SK-N-SH (cell line): ENCODE results near the gene AGBL1.
A peak's percentile ranks its signal among the peaks of the same experiment; 100 is the strongest.

Experiments
- CTCF ChIP-seq: fragments of 200-600 bp; sonication (generic); IDR thresholded peaks from 2 replicates; pipeline ENCODE4 v1.6.1; 2017; ENCODE audit warnings: antibody characterized with exemption, mild to moderate bottlenecking, moderate library complexity
- EP300 ChIP-seq, 2 experiments: IDR thresholded peaks; 2 replicates each; pipeline versions ENCODE4 v1.4.0 to v1.6.1; 2012; ENCODE audit warnings: borderline replicate concordance in 1 of 2, low read depth in 1 of 2, low read length in 1 of 2
- IRF3 ChIP-seq: fragments of 150-350 bp; IDR thresholded peaks from 2 replicates; pipeline ENCODE4 v1.6.1; 2016; ENCODE audit warnings: mild to moderate bottlenecking, low read depth, low read length
- JUND ChIP-seq: IDR thresholded peaks from 2 replicates; pipeline ENCODE4 v1.4.0; 2012
- MAX ChIP-seq: IDR thresholded peaks from 2 replicates; pipeline ENCODE4 v1.4.0; 2012; ENCODE audit warnings: low read depth
- MXI1 ChIP-seq: IDR thresholded peaks from 2 replicates; pipeline ENCODE4 v1.6.1; 2012; ENCODE audit warnings: mild to moderate bottlenecking, low read depth, low read length, improper control_type of control experiment
- NRF1 ChIP-seq: IDR thresholded peaks from 2 replicates; pipeline ENCODE4 v1.6.1; 2012; ENCODE audit warnings: low read depth, mild to moderate bottlenecking, low read length
- PBX3 ChIP-seq: IDR thresholded peaks from 2 replicates; pipeline ENCODE4; 2012
- POLR2AphosphoS5 ChIP-seq: IDR thresholded peaks from 2 replicates; pipeline ENCODE4 v1.6.1; 2012; ENCODE audit warnings: low read depth, low read length
- RCOR1 ChIP-seq: fragments of 150-350 bp; IDR thresholded peaks from 2 replicates; pipeline ENCODE4 v1.6.1; 2017; ENCODE audit warnings: antibody characterized with exemption, low read length
- REST ChIP-seq: IDR thresholded peaks from 2 replicates; pipeline ENCODE4 v1.6.1; 2012; ENCODE audit warnings: mild to moderate bottlenecking, low read depth, low read length, moderate library complexity
- TCF12 ChIP-seq: IDR thresholded peaks from 2 replicates; pipeline ENCODE4 v1.4.0; 2012
- YY1 ChIP-seq: IDR thresholded peaks from 2 replicates; pipeline ENCODE4 v1.4.0; 2012; ENCODE audit warnings: low read depth, mild to moderate bottlenecking
- ZBTB33 ChIP-seq: IDR thresholded peaks from 2 replicates; pipeline ENCODE4 v1.4.0; 2012; ENCODE audit warnings: low read depth, borderline replicate concordance

GRCh38 chr15:86193716-86194380, 114.2 kb downstream of the AGBL1 start:
- TF ChIP-seq POLR2AphosphoS5 = no peak
- TF ChIP-seq TCF12 = peak; percentile 44; the same call in 1 of the 2 replicates
- TF ChIP-seq EP300 (IDR thresholded peaks at IDR 0.05; ENCODE audit: borderline replicate concordance in 1 of 2, low read depth in 1 of 2, low read length in 1 of 2) = no peak
- no peak for TF ChIP-seq MAX
- TF ChIP-seq CTCF = no peak
- TF ChIP-seq REST = no peak
- no peak for TF ChIP-seq IRF3
- peak; percentile 73 for TF ChIP-seq PBX3
- no peak for TF ChIP-seq YY1
- no peak for TF ChIP-seq NRF1
- TF ChIP-seq MXI1 = no peak
- 0 out of 2 replicates have a peak, but pooled peaks have one; percentile 8 for TF ChIP-seq JUND
- no peak for TF ChIP-seq RCOR1
- no peak for TF ChIP-seq ZBTB33
